ENCODE data around the gene SCYL1. TPM values are rescaled to one million over a fixed set of nuclear protein-coding genes. Genes with fewer than 3 reads are reported as not detected.

Gene SCYL1
- 45.0 and 47.3 TPM in 2 replicates for total RNA-seq (2014; rRNA removed; shearing (Covaris generic))
- 50.8 and 65.1 TPM in 2 replicates for polyA plus RNA-seq (2014; cell fraction: nucleus; rRNA removed)

DNA sequence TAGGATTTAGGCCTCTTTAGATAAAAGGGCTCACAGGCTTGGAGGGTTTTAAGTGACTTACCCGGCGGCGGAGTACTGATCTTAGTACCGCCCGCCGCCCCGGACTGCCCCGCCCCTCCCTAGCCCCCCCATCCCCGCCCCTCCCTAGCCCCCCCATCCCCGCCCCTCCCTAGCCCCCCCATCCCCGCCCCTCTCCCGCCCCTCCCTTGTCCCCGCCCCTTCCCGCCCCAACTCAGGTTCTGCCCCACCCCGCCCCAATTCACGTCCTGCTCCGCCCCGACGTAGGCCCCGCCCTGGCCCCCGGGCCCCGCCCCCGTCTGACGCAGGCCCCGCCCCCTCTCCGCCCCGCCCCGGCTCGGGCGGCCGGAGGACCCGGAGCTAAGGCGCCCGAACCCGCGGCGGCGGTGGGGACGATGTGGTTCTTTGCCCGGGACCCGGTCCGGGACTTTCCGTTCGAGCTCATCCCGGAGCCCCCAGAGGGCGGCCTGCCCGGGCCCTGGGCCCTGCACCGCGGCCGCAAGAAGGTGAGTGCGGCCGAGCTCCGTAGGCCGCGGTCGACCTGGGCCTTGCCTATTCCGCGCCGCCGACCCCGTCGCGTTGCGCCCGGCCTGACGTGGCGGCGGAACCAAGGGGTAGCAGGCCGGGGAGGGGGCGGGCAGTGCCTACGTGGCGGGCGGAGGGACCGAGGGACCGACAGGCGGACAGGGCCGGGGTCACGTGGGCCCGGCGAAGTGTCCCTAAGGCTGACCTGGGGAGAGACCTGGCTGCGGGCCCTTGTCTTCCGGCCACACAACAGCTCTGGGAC is at the start of gene SCYL1:
TSS of gene SCYL1 (plus strand) at position 343 of the 805 bp plus-strand sequence. CDS start at position 414, 71 bp downstream.
- DNase-seq (ENCODE audit: extremely low read depth, low read depth): peak; percentile 60

DNA sequence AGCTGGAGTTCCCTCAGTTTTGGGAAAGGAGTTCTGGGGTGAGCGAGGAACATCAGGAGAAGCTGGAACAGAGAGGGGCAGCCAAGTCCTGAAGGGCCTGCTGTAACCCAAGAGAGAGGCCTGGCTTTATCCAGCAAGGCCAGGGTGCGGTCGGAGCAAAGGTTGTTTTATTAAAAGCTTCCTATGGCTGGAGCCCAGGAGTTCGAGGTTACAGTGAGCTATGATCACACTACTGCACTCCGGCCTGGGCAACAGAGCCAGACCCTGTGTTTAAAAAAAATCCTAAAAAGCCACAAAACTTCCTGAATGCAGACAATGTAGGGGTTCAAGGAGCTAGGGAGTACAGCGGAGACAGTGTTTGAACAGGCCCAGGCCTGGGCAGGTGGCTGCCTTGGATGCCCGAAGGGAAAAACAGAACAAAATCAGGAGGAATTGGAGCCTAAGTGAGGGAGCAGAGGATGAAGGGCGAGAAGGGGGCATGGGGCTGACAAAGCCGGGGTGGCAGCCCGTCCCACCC is 48.2 kb upstream of the SCYL1 start:
- DNase-seq (ENCODE audit: extremely low read depth, low read depth): no peak

DNA sequence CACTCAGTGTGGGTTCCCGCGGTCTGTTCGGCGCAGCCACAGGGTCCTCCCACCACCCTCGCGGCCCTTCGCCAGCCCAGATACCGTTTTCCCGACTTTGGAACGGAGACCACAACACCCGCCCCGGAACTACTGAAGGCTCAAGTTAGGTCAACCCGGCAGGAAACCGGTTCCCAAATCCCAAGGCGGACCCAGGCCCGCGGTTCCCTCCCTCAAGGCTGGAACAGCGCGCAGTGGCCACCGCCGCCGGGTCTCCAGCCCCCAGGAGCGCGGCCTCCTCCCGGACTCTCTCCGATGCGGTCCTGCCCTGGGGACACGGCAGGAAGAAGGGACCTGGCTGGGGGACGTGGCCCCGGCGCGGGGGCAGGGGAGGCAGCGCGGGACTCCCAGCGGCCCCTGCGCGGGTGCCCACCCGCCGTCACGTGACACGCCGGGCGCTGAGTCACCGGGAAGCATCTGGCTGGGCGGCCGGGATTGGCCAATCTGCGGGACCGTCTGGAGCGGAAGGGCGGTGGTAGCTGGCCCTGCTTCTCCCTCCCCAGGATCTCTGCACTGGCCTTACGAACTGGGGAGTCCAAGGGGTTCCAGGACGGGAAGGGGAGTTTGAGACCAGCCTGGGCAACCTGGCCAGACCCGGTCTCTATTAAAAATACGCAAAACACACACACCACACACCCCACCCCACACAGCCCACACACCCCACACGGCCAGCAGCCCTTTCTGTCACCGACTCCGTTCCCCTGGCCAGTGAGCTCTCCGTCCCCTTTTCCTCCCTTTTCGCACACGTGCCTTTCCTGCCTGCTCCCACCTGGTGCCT is 47.5 kb upstream of the SCYL1 start:
- peak; percentile 90 for DNase-seq (ENCODE audit: extremely low read depth, low read depth)

DNA sequence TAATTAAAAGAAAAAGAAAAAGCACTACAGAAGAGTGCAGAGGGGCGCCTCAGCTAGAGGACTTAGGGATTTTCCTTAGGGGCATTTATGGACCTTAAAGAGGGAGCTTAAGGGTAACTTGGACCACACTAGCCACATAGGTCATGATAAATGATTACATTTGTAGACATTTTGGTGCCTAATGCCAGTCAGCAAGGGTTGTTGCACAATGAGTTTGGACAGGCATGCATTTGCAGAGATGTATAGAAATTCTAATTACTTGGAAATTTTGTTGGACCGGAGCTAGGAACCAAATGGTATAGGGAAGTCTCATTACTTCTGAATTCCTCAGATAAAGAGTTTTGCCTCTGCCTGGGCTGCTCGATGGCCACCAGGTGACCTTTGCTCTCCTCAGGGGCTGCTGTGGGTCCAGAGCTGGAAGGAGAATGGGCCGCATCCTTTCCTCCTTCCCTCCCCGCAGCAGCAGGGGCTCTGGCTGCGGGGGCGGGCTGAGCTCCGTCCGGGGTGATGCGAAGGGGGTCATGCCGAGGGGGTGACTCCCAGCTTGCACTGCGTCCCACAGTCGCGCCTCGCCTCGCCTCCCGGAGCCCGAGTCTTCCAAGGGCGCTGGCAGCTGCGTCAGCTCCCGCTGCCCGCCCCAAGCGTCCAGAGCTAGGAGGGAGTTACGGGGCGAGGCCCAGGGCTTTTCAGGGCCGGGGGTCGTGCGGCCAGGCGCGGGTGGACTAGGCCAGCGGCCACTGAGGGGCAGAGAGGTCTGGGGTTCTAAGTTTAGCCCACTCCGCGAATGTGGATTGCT is 46.3 kb upstream of the SCYL1 start:
- no peak for DNase-seq (ENCODE audit: extremely low read depth, low read depth)

DNA sequence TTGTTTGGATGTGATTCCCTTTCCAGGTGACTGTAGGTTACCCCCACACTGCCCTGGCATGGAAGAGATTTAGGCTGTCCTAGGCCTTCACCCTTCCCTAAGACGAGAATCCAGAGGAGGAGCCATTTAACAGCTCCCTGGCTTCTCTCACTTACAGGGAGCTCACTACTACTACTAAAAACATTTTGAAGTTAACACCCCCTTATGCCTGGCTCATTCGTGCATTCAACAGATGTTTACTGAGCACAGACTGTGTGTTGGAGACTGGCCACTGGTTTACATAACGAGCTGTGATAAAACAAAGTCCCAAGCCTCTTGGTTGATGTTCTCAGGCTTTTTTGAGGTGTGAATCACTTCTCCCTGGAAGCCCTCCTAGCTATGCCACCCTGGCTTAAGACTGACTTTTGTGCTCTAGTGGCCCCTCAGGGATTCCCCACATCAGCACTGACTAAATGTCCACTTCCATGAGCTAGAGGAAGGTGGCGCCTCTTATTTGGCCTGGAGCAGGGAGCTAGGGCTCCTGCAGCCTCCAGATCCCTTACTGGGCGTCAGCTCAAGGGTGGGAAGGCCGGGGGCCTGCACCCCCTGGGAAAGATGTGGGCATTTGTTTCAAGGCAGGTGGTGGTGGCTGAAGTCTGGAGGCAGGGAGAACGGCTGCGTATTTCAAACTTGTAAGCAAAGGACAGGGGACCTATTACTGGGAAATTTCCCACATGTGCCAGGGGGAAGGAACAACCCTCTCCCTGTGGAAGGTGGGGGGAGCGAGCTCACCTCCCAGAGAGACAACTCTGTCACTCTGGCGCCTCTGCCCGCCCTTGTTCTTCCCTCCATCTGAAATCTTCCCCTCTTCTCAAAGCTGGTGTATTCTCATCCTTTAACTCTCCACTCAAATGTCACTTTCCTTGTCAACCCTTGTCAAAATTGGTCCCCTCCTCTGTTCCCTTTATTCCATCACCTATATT is 45.4 kb upstream of the SCYL1 start:
- DNase-seq (ENCODE audit: extremely low read depth, low read depth): no peak

DNA sequence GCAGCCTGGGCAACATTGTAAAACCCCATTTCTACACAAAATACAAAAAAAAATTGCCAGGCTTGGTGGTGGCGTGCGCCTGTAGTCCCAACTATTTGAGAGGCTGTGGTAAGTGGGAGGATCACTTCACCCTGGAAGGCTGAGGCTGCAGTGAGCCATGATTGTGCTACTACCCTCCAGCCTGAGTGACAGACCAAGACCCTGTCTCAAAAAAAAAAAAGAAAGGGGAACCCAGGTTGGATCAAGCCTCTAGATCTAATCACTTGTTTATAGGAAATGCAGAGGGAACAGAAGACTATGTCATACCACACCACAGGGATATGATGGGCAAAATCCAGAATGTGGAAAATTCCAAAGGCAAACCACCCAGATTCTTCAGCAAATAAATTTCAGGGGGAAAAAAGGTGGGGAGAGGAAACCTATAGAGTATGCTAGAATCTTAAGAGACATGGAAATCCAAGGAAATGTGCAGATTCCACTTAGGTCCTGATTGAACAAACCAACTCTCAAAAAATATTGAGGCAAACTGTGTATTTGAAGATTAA is 42.5 kb upstream of the SCYL1 start:
- DNase-seq (ENCODE audit: extremely low read depth, low read depth): no peak

DNA sequence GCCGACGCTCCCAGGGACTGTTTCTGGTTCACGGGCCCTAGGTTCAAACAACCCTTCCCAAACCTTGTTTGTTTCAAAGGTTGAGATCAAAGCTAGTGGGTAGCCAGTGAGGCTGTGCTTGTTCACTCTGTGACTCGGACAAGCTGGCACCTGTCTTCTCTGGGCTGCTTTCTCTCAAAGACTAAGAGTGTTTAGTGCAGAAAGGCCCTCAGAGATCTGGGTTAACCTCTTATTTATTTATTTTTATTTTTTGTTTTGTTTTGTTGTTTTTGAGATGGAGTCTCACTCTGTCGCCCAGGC is 39.0 kb upstream of the SCYL1 start:
- no peak for DNase-seq (ENCODE audit: extremely low read depth, low read depth)

DNA sequence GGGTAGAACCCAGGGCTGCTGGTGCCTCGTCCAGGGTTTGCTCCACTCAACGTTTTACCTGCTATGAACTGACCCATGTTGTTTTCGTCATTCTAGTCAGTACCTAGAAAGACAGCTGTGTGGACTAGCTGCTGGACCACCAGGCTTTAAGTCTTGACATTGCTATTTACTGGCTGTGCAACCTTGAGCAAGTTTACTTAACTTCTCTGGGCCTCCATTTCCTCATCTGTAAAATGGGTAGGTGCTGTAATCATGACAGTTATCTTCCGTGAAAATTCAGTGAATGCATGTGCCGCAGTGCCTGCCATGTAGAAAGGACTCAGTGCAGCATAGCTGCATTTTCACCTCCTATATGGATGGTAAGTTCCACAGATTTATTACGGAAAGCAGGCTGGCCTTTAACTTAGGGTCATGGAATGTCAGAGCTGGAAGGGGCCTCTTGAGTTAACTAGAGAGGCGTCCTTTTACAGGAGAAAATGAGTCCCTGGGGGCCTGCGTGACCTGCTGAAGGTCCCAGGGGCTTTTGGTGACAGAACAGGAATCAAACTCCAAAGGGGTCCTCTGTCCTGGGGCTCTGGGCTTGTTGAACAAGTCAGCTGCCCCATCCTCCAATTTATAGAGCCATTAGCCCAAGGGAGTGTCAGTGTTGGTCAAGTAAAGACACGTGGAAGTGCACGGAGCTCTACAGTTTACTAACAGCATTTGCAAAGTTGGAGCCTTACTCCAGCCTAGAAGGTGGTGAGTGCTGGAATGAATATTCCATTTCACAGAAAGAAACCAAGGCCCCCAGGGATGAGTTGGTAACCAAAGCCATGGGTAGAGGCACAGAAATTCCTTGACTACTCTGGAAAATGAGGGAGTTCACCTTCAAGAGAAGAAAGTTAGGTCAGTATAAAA is 38.1 kb upstream of the SCYL1 start:
- no peak for DNase-seq (ENCODE audit: extremely low read depth, low read depth)

DNA sequence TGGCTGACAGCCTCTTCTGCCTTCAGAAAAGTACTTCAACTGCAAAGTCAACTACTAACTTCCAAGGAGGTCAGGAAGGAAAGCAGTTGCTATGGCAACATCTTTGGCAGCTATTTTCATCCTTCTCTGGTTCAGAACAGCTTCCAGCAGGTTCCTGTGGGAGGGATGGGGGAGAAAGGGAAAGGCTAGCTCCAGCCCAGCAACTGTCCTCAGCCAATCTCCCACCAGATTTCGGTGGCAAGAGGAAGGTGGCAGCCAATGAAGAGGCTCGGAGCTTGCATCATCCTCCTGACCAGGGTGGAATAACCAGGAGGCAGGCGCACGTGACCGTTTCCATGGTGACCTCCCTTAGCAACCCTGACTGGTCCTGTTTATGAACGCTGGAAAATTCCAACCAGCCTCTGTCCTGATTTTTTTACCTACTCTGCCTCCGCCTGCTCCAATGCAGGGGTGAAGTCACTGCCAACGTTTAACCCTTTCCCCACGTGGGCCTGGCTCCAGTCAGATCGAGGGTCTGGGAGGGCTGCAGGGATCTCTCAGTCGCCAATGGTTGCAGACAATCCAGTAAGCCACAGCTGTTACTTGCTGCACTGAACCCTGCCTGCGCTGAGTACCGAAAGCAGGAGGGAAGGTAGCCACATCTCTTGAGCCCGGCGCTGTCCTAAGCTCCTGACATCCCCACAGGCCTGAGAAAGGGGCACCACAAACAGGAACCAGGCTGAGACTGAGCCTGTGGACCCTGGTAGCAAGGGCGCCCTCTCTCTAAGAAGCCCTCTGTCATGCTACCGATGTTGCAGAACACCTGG is 37.2 kb upstream of the SCYL1 start:
- DNase-seq (ENCODE audit: extremely low read depth, low read depth): peak; percentile 96

DNA sequence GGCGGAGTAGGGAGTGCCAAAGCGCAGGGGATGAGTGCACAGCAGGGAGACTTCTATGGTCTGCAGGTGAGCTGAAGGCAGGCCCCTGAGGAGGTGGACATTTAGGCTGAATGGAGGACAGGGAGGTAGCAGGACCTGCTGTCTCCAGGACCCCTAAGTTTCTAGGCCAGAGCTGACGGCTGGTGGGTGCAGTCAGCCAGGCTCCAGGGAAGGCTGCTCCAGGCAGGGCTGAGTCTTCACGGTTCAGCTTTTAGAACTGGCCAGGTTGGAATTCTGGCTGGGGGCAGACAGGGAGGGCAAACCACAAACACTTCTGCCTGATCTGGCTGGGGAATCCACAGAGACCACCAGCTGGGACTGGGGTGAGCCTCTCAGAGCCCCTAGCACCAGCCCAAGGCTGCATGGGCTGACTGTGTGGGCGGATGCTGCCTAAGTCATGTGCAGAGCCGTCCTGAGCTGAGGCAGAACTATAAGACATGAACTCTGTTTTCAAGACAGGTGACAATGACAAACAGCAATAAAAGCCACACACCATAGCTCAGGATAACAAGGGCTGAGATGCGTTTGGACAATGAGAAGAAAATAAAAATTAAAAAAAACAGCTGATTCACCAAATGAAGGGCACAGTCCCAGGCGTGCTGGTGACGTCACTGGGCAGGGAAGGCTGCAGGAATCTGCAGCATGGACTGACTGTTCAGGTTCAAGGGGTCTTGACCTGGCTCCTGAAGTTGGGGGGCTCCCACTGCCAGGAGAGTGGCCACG is 36.4 kb upstream of the SCYL1 start:
- DNase-seq (ENCODE audit: extremely low read depth, low read depth): no peak

DNA sequence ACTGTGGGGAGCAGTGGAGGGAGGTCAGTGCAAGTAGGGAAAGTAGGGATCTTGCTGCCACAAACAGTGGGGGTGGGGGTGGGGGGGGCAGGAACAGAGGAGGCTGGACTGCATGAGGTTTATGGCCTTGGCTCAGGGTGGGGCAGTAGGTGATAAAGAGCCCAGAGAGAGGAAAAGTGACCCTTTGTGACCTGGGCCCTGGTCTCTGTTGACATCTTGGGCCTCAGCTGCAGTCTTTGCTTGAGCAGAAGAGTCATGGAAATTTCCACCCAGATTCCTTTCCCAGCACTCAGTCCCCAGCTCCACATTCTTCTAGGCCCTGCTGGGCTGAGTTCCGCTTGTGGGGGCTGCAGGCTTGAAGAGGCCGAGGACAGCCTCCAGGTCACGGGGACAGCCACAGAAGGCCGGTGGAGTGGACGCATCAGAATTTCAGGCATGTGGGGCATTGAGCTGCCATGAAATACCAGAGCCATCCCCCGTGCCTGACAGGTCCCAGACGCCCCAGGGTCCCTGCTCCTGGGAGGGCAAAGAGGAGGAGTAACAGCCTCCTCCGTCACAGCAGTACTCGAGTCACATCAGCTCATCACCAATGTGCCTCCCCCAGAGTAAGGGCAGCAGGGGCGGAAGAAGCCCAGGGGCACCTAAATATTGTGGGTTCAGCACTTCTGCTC is 35.7 kb upstream of the SCYL1 start:
- DNase-seq (ENCODE audit: extremely low read depth, low read depth): no peak

DNA sequence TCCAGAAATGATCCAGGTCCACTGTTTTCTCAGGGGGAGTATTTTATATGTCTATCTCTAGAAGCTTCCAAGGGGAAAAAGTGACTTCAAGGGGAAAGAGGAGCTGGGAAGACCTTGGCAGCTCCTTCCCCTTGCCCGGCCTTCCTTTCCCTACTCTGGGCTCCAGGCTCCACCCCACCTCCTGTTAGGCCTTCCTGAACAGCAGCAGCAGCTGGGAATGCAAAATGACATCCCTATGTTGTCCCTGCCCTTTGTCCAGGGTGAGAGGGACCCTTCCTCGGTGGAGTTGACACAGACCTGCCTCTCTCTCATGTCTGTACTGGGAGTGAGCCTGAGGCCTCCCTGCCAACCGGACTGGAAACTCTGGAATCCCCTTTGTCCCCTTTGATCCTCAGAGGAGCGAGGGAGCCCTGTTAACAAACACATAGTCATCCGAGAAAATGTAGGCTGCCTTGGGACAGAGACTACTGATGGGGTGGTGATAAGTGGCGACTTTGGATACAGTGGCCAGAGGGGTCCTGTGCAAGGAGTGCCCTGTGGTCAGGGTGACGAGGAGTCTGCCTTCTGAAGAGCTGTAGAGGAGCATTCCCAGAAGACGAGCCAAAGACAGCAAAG is 35.1 kb upstream of the SCYL1 start:
- DNase-seq (ENCODE audit: extremely low read depth, low read depth): no peak

DNA sequence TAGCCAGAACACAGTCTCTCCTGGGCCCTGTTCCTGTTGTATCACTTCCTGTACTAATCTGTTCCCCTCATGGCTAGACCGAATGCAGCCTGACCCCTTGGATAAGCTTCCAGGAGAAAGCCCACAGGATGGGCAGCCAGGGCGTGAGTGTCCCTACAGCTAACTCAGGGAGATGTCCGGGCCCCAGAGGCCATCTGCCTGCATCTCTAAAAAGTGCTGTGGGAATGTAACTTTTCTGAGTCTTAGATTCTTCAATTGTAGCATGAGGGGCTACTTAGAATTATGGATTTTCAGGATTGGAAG is 33.8 kb upstream of the SCYL1 start:
- no peak for DNase-seq (ENCODE audit: extremely low read depth, low read depth)

DNA sequence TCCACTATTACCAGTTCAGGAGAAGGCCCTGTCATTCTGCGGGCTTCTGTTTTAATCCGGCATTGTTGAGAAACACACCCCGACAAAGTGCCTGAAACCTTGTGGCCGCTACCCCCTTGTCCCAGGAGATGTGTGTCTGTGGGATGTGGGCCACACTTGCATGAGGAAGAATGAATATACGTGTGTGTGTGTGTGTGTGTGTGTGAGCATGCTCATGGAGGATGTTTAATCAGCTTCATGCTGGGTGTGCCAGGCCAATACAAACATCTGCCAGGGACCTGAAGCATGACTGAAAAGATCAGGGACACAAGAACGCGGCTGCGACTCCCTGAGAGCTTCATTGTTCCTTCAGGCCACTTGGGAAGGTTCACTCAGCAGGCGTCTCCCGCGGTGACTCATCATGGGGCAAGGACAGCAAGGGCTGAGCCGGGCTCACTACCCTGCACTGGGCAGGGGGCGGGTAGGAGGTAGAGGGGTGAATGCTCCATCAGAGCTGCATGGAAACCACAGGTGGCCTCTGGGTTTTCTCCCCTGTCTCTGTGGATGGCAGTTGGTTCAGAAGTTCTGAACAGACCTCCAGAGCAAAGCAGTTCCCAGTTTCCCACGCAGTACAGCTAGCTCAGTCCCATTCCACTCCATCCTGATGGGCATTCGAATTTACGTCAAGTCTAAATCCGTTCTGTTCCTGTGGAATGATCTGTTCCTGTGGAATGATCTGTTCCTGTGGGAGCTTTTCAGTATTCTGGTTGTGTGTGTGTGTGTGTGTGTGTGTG is 33.1 kb upstream of the SCYL1 start:
- peak; percentile 88 for DNase-seq (ENCODE audit: extremely low read depth, low read depth)

DNA sequence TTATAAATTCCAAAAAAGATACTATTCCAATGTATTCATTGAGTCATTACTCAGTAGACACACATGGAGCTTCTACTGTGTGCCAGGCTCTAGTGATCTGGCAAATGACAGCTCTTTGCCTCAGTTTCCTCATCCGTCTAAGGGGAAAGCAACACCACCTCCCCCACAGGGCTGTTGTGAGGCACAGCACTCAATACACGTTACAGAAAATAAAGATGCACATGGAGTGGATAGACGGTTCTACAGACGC is 32.6 kb upstream of the SCYL1 start:
- no peak for DNase-seq (ENCODE audit: extremely low read depth, low read depth)

Data from NCI-H460 (cell line).